Panc1 (cell line): ENCODE measurements around the gene PIN1. TPM values are rescaled to one million over a fixed set of nuclear protein-coding genes. Genes with fewer than 3 reads are reported as not detected.

Experiments used
- ATAC-seq: fragments of 200-7000 bp; cut with Tn5 transposase; 2 replicates; pipeline ENCODE4 v1.9.1; 2020; ENCODE audit warnings: mild to moderate bottlenecking, moderate library complexity
- BruUV-seq: library from RNA; stranded (reverse); fragments of 400-500 nt; replicated peaks from 2 replicates; lab custom pipeline; 2021; lab: Mats Ljungman, UMichigan
- CTCF ChIA-PET: fragments of 300-600 bp; sonication (Branson Sonifier 250); formaldehyde crosslinking; loops from one replicate; lab custom pipeline; 2022; ENCODE audit warnings: antibody characterized with exemption; lab: Charles Lee
- POLR2A ChIA-PET: fragments of 300-600 bp; sonication (Branson Sonifier 250); formaldehyde crosslinking; loops from one replicate; lab custom pipeline; 2022; ENCODE audit warnings: antibody characterized with exemption; lab: Charles Lee
- DNase-seq: peaks from one replicate; pipeline ENCODE4 v3.0.0-alpha.2; 2010; ENCODE audit warnings: low read depth, low spot score
- H3K27ac ChIP-seq: 2 replicates; pipeline ENCODE4 v1.5.1; 2011; ENCODE audit warnings: mild to moderate bottlenecking, low read length, inconsistent platforms
- H3K27me3 ChIP-seq: fragments of 200-500 bp; sonication (Bioruptor generic); 2 replicates; pipeline ENCODE4 v1.6.0; 2014; ENCODE audit warnings: low read length, inconsistent platforms; ENCODE audit not compliant: control insufficient read depth, insufficient read depth
- H3K36me3 ChIP-seq: fragments of 200-500 bp; sonication (Bioruptor generic); 2 replicates; pipeline ENCODE4 v1.5.1; 2014; ENCODE audit warnings: inconsistent platforms, mild to moderate bottlenecking, low read length, moderate library complexity; ENCODE audit not compliant: control insufficient read depth, insufficient read depth
- H3K4me1 ChIP-seq: 2 replicates; pipeline ENCODE4 v1.5.1; 2011; ENCODE audit warnings: inconsistent platforms, mild to moderate bottlenecking, low read length, moderate library complexity; ENCODE audit not compliant: control insufficient read depth, insufficient read depth
- H3K4me3 ChIP-seq, 2 experiments: 2 replicates each; pipeline ENCODE4 v1.5.1; 2011 to 2012; ENCODE audit warnings: low read depth in 2 of 2, low read length in 2 of 2, mild to moderate bottlenecking in 2 of 2, inconsistent platforms in 1 of 2, moderate library complexity in 1 of 2
- H3K9me3 ChIP-seq: fragments of 200-500 bp; sonication (Bioruptor generic); 2 replicates; pipeline ENCODE4 v1.5.1; 2014; ENCODE audit warnings: low read depth, mild to moderate bottlenecking, inconsistent platforms, low read length, moderate library complexity; ENCODE audit not compliant: control insufficient read depth, insufficient read depth
- CTCF ChIP-seq: fragments of 450-650 bp; IDR thresholded peaks from 2 replicates; pipeline ENCODE4 v1.5.1; 2017; ENCODE audit warnings: mild to moderate bottlenecking
- POLR2AphosphoS5 ChIP-seq: IDR thresholded peaks from 2 replicates; pipeline ENCODE4 v1.6.1; 2012; ENCODE audit warnings: mild to moderate bottlenecking, low read depth, low read length, moderate library complexity
- REST ChIP-seq, 2 experiments: IDR thresholded peaks; 2 replicates each; pipeline ENCODE4 v1.6.1; 2011 to 2012; ENCODE audit warnings: low read depth in 2 of 2, control low read depth in 1 of 2, low read length in 1 of 2, mild to moderate bottlenecking in 1 of 2, moderate library complexity in 1 of 2; ENCODE audit not compliant: insufficient read depth in 1 of 2
- SIN3A ChIP-seq: IDR thresholded peaks from 2 replicates; pipeline ENCODE4 v1.6.1; 2012; ENCODE audit warnings: low read depth, mild to moderate bottlenecking, low read length, moderate library complexity, borderline replicate concordance; ENCODE audit not compliant: insufficient read depth
- TCF7L2 ChIP-seq: IDR thresholded peaks from 2 replicates; pipeline ENCODE4 v1.6.1; 2011; ENCODE audit warnings: mild to moderate bottlenecking, low read depth, low read length, inconsistent platforms
- in situ Hi-C: cut with HindIII; loops from 2 replicates; pipeline ENCODE4 v1.10.0; 2016; ENCODE audit warnings: low sequenced_read_pairs, low pct_unique_long_range_greater_than_20kb
- intact Hi-C: fragments of 100-400 bp; cut with micrococcal nuclease; formaldehyde crosslinking; loops from one replicate; pipeline ENCODE4 v1.10.0; 2022; ENCODE audit not compliant: unreplicated experiment
- total RNA-seq: library from RNA; stranded (reverse); gene quantifications from one replicate; pipeline ENCODE4 v1.2.1, GENCODE V29; 2021; ENCODE audit not compliant: unreplicated experiment

The PIN1 gene
- total RNA-seq, 1 experiment from 2014 or later: 102 TPM

GRCh38 chr19:9860407-9860806 lies 25.3 kb downstream of the PIN1 start:
- H3K27me3 ChIP-seq: no peaks in the 10 kb centered on the region
- intact Hi-C loops (no loop called here), in situ Hi-C loops (no loop called here)
- BruUV-seq: no TSS peak
- H3K27ac ChIP-seq: no peak overlapping the region
- ChIA-PET CTCF (interaction anchor here (0.6 kb wide), 1 partner anchor 173 kb away, joined by 4 read pairs; no protein-coding TSS in a partner anchor), POLR2A (interaction anchor here (0.6 kb wide), 3 partner anchors 9 to 411 kb away, joined by 4 to 7 read pairs (median 5); partner anchors contain the start of gene ICAM1)
- DNase-seq (no peak), ATAC-seq (no peak)
- H3K4me1 ChIP-seq: no peaks in the 10 kb centered on the region
- H3K9me3 ChIP-seq: no peaks in the 10 kb centered on the region
- H3K4me3 ChIP-seq: no peak overlapping the region
- H3K36me3 ChIP-seq: no peaks in the 10 kb centered on the region
- TF ChIP-seq TCF7L2 (no peak), SIN3A (no peak), CTCF (no peak), REST (IDR thresholded peaks at IDR 0.05; ENCODE audit: insufficient read depth in 1 of 2, low read depth in 2 of 2, low read length in 1 of 2) (no peak), POLR2AphosphoS5 (no peak)

- intact Hi-C loops: no loop called here
- H3K9me3 ChIP-seq: no peaks in the 10 kb centered on the region
- no peaks in the 10 kb centered on the region for H3K27me3 ChIP-seq
- no peak overlapping the region for H3K27ac ChIP-seq
- H3K36me3 ChIP-seq: no peaks in the 10 kb centered on the region
- no peak for TF ChIP-seq REST (IDR thresholded peaks at IDR 0.05; ENCODE audit: insufficient read depth in 1 of 2, low read depth in 2 of 2, low read length in 1 of 2)
- TF ChIP-seq CTCF: no peak
- no peak for TF ChIP-seq POLR2AphosphoS5
- no peak for TF ChIP-seq SIN3A
- CTCF ChIA-PET: no interaction called here
- ATAC-seq: no peak
- POLR2A ChIA-PET: no interaction called here
- no peak for DNase-seq
- no peaks in the 10 kb centered on the region for H3K4me1 ChIP-seq
- no TSS peak for BruUV-seq
- no peak overlapping the region for H3K4me3 ChIP-seq
- in situ Hi-C loops: no loop called here
Observed at GRCh38 chr19:9861503-9861902, 26.4 kb downstream of the PIN1 start.
